Panc1 (cell line): ENCODE data around the gene RNF144B. TPM values are rescaled to one million over a fixed set of nuclear protein-coding genes. Genes with fewer than 3 reads are reported as not detected.

ENCODE experiments used
- ATAC-seq: fragments of 200-7000 bp; cut with Tn5 transposase; 2 replicates; pipeline ENCODE4 v1.9.1; 2020; ENCODE audit warnings: mild to moderate bottlenecking, moderate library complexity
- BruUV-seq: library from RNA; stranded (reverse); fragments of 400-500 nt; replicated peaks from 2 replicates; lab custom pipeline; 2021; lab: Mats Ljungman, UMichigan
- CTCF ChIA-PET: fragments of 300-600 bp; sonication (Branson Sonifier 250); formaldehyde crosslinking; loops from one replicate; lab custom pipeline; 2022; ENCODE audit warnings: antibody characterized with exemption; lab: Charles Lee
- POLR2A ChIA-PET: fragments of 300-600 bp; sonication (Branson Sonifier 250); formaldehyde crosslinking; loops from one replicate; lab custom pipeline; 2022; ENCODE audit warnings: antibody characterized with exemption; lab: Charles Lee
- DNase-seq: peaks from one replicate; pipeline ENCODE4 v3.0.0-alpha.2; 2010; ENCODE audit warnings: low read depth, low spot score
- H3K27ac ChIP-seq: 2 replicates; pipeline ENCODE4 v1.5.1; 2011; ENCODE audit warnings: mild to moderate bottlenecking, low read length, inconsistent platforms
- H3K27me3 ChIP-seq: fragments of 200-500 bp; sonication (Bioruptor generic); 2 replicates; pipeline ENCODE4 v1.6.0; 2014; ENCODE audit warnings: low read length, inconsistent platforms; ENCODE audit not compliant: control insufficient read depth, insufficient read depth
- H3K36me3 ChIP-seq: fragments of 200-500 bp; sonication (Bioruptor generic); 2 replicates; pipeline ENCODE4 v1.5.1; 2014; ENCODE audit warnings: inconsistent platforms, mild to moderate bottlenecking, low read length, moderate library complexity; ENCODE audit not compliant: control insufficient read depth, insufficient read depth
- H3K4me1 ChIP-seq: 2 replicates; pipeline ENCODE4 v1.5.1; 2011; ENCODE audit warnings: inconsistent platforms, mild to moderate bottlenecking, low read length, moderate library complexity; ENCODE audit not compliant: control insufficient read depth, insufficient read depth
- H3K4me3 ChIP-seq, 2 experiments: 2 replicates each; pipeline ENCODE4 v1.5.1; 2011 to 2012; ENCODE audit warnings: low read depth in 2 of 2, low read length in 2 of 2, mild to moderate bottlenecking in 2 of 2, inconsistent platforms in 1 of 2, moderate library complexity in 1 of 2
- H3K9me3 ChIP-seq: fragments of 200-500 bp; sonication (Bioruptor generic); 2 replicates; pipeline ENCODE4 v1.5.1; 2014; ENCODE audit warnings: low read depth, mild to moderate bottlenecking, inconsistent platforms, low read length, moderate library complexity; ENCODE audit not compliant: control insufficient read depth, insufficient read depth
- CTCF ChIP-seq: fragments of 450-650 bp; IDR thresholded peaks from 2 replicates; pipeline ENCODE4 v1.5.1; 2017; ENCODE audit warnings: mild to moderate bottlenecking
- POLR2AphosphoS5 ChIP-seq: IDR thresholded peaks from 2 replicates; pipeline ENCODE4 v1.6.1; 2012; ENCODE audit warnings: mild to moderate bottlenecking, low read depth, low read length, moderate library complexity
- REST ChIP-seq, 2 experiments: IDR thresholded peaks; 2 replicates each; pipeline ENCODE4 v1.6.1; 2011 to 2012; ENCODE audit warnings: low read depth in 2 of 2, control low read depth in 1 of 2, low read length in 1 of 2, mild to moderate bottlenecking in 1 of 2, moderate library complexity in 1 of 2; ENCODE audit not compliant: insufficient read depth in 1 of 2
- SIN3A ChIP-seq: IDR thresholded peaks from 2 replicates; pipeline ENCODE4 v1.6.1; 2012; ENCODE audit warnings: low read depth, mild to moderate bottlenecking, low read length, moderate library complexity, borderline replicate concordance; ENCODE audit not compliant: insufficient read depth
- TCF7L2 ChIP-seq: IDR thresholded peaks from 2 replicates; pipeline ENCODE4 v1.6.1; 2011; ENCODE audit warnings: mild to moderate bottlenecking, low read depth, low read length, inconsistent platforms
- in situ Hi-C: cut with HindIII; loops from 2 replicates; pipeline ENCODE4 v1.10.0; 2016; ENCODE audit warnings: low sequenced_read_pairs, low pct_unique_long_range_greater_than_20kb
- intact Hi-C: fragments of 100-400 bp; cut with micrococcal nuclease; formaldehyde crosslinking; loops from one replicate; pipeline ENCODE4 v1.10.0; 2022; ENCODE audit not compliant: unreplicated experiment
- total RNA-seq: library from RNA; stranded (reverse); gene quantifications from one replicate; pipeline ENCODE4 v1.2.1, GENCODE V29; 2021; ENCODE audit not compliant: unreplicated experiment

Gene RNF144B
- total RNA-seq, 1 experiment from 2014 or later, result 5.6 TPM

GRCh38 chr6:18469536-18469935 is 82.4 kb downstream of the RNF144B start:
- Histone ChIP-seq H3K27me3 (no peaks in the 10 kb centered on the region), H3K36me3 (no peaks in the 10 kb centered on the region), H3K27ac (no peak overlapping the region), H3K4me3 (no peak overlapping the region), H3K9me3 (no peaks in the 10 kb centered on the region), H3K4me1 (no peaks in the 10 kb centered on the region)
- ChIA-PET CTCF (no interaction called here), POLR2A (no interaction called here)
- BruUV-seq, result no TSS peak
- in situ Hi-C loops, result no loop called here
- DNase-seq (no peak), ATAC-seq (no peak)
- TF ChIP-seq REST (IDR thresholded peaks at IDR 0.05; ENCODE audit: insufficient read depth in 1 of 2, low read depth in 2 of 2, low read length in 1 of 2), result no peak
- no peak for TF ChIP-seq SIN3A
- TF ChIP-seq TCF7L2, result no peak
- no peak for TF ChIP-seq POLR2AphosphoS5
- TF ChIP-seq CTCF, result no peak
- intact Hi-C loops, result no loop called here

GRCh38 chr6:18471232-18471964 is 84.2 kb downstream of the RNF144B start:
- no TSS peak for BruUV-seq
- Histone ChIP-seq H3K36me3 (no peaks in the 10 kb centered on the region), H3K4me3 (no peak overlapping the region), H3K4me1 (no peaks in the 10 kb centered on the region), H3K27me3 (no peaks in the 10 kb centered on the region), H3K27ac (no peak overlapping the region), H3K9me3 (no peaks in the 10 kb centered on the region)
- intact Hi-C loops, result no loop called here
- TF ChIP-seq SIN3A, result no peak
- no peak for TF ChIP-seq CTCF
- no peak for TF ChIP-seq REST (IDR thresholded peaks at IDR 0.05; ENCODE audit: insufficient read depth in 1 of 2, low read depth in 2 of 2, low read length in 1 of 2)
- TF ChIP-seq POLR2AphosphoS5, result no peak
- TF ChIP-seq TCF7L2, result no peak
- ATAC-seq, result no peak
- in situ Hi-C loops, result no loop called here
- POLR2A ChIA-PET, result no interaction called here
- no peak for DNase-seq
- CTCF ChIA-PET, result no interaction called here
